PC-9 (cell line): Measurements from ENCODE around the gene RNF182. TPM values are rescaled to one million over a fixed set of nuclear protein-coding genes. Genes with fewer than 3 reads are reported as not detected.

Experiments
- BruUV-seq: library from RNA; stranded (reverse); fragments of 400-500 nt; replicated peaks from 2 replicates; lab custom pipeline; 2021; lab: Mats Ljungman, UMichigan
- CTCF ChIA-PET: fragments of 300-600 bp; sonication (Branson Sonifier 250); formaldehyde crosslinking; loops from one replicate; lab custom pipeline; 2022; ENCODE audit warnings: antibody characterized with exemption; lab: Charles Lee
- POLR2A ChIA-PET: fragments of 300-600 bp; sonication (Branson Sonifier 250); formaldehyde crosslinking; loops from one replicate; lab custom pipeline; 2022; ENCODE audit warnings: antibody characterized with exemption; ENCODE audit not compliant: unreplicated experiment; lab: Charles Lee
- DNase-seq, 2 experiments: peaks; one replicate each; pipeline versions ENCODE4 v3.0.0 to v3.0.0-alpha.2; 2015 to 2022; ENCODE audit warnings: mixed read lengths in 1 of 2
- H2AFZ ChIP-seq: fragments of 200-600 bp; sonication (generic); 2 replicates; pipeline ENCODE4 v1.8.1; 2017; ENCODE audit warnings: antibody characterized with exemption
- H3F3A ChIP-seq: fragments of 200-600 bp; sonication (generic); 2 replicates; pipeline ENCODE4 v1.8.1; 2017; ENCODE audit warnings: antibody characterized with exemption, mild to moderate bottlenecking, low read depth; ENCODE audit not compliant: insufficient read depth
- H3K27ac ChIP-seq: fragments of 200-600 bp; sonication (generic); 2 replicates; pipeline ENCODE4 v1.6.1; 2016; ENCODE audit warnings: mixed run types
- H3K27me3 ChIP-seq: fragments of 200-600 bp; sonication (generic); 2 replicates; pipeline ENCODE4 v1.6.1; 2016; ENCODE audit warnings: low read depth, mixed run types; ENCODE audit not compliant: insufficient read depth
- H3K36me3 ChIP-seq: fragments of 200-600 bp; sonication (generic); 2 replicates; pipeline ENCODE4 v1.6.1; 2016; ENCODE audit warnings: low read depth, mixed run types
- H3K4me1 ChIP-seq: fragments of 200-600 bp; sonication (generic); replicated peaks from 2 replicates; pipeline ENCODE4 v1.6.1; 2016; ENCODE audit warnings: mixed run types; ENCODE audit not compliant: insufficient read depth
- H3K4me2 ChIP-seq: fragments of 200-600 bp; sonication (generic); 2 replicates; pipeline ENCODE4 v1.6.1; 2017; ENCODE audit warnings: mixed run types
- H3K4me3 ChIP-seq: fragments of 200-600 bp; sonication (generic); 2 replicates; pipeline ENCODE4 v1.6.1; 2016; ENCODE audit warnings: mixed run types
- H3K79me2 ChIP-seq: fragments of 200-600 bp; sonication (generic); 2 replicates; pipeline ENCODE4 v1.6.1; 2017; ENCODE audit warnings: low read depth, mixed run types
- H3K9me2 ChIP-seq: fragments of 200-600 bp; sonication (generic); 2 replicates; pipeline ENCODE4 v1.8.1; 2017; ENCODE audit warnings: mild to moderate bottlenecking; ENCODE audit not compliant: insufficient read depth
- H3K9me3 ChIP-seq: fragments of 200-600 bp; sonication (generic); 2 replicates; pipeline ENCODE4 v1.8.1; 2016; ENCODE audit warnings: low read depth; ENCODE audit not compliant: insufficient read depth
- H4K20me1 ChIP-seq: fragments of 200-600 bp; sonication (generic); 2 replicates; pipeline ENCODE4 v1.8.1; 2017; ENCODE audit not compliant: insufficient read depth
- CTCF ChIP-seq: fragments of 200-600 bp; sonication (generic); conservative IDR thresholded peaks from 2 replicates; pipeline ENCODE4 v1.6.1; 2017; ENCODE audit warnings: mixed run types, antibody characterized with exemption, mild to moderate bottlenecking, moderate library complexity
- EZH2 ChIP-seq: fragments of 200-600 bp; sonication (generic); IDR thresholded peaks from 2 replicates; pipeline ENCODE4 v1.8.0; 2017; ENCODE audit warnings: antibody characterized with exemption, low read depth
- intact Hi-C: fragments of 100-400 bp; cut with micrococcal nuclease; formaldehyde crosslinking; loops from one replicate; pipeline ENCODE4 v1.10.0; 2022; ENCODE audit not compliant: unreplicated experiment
- total RNA-seq: library from RNA; stranded (reverse); gene quantifications from 2 replicates; pipeline ENCODE4 v1.2.3, GENCODE V29; 2021

RNF182 gene
- total RNA-seq, 1 experiment from 2014 or later: 0.13 TPM

- peaks cover 9% of the 10 kb centered on the region; the same call in 1 of the 2 replicates for H3F3A ChIP-seq
- CTCF ChIA-PET: interaction anchor here (0.7 kb wide), 1 partner anchor 1353 kb away, joined by 3 read pairs; no protein-coding TSS in a partner anchor
- TF ChIP-seq EZH2 (no peak), CTCF (no peak)
- no peak overlapping the region for H3K27ac ChIP-seq
- no peak overlapping the region for H3K4me3 ChIP-seq
- no peak overlapping the region for H2AFZ ChIP-seq
- POLR2A ChIA-PET: interaction anchor here (0.6 kb wide), 1 partner anchor 71 kb away, joined by 5 read pairs; no protein-coding TSS in a partner anchor
- no peaks in the 10 kb centered on the region for H3K9me3 ChIP-seq
- intact Hi-C loops: no loop called here
- no peaks in the 10 kb centered on the region for H3K27me3 ChIP-seq
- BruUV-seq: no TSS peak
- H3K9me2 ChIP-seq: no peaks in the 10 kb centered on the region
- DNase-seq: no peak
- H4K20me1 ChIP-seq: no peaks in the 10 kb centered on the region
- H3K36me3 ChIP-seq: no peaks in the 10 kb centered on the region
- no peak overlapping the region for H3K4me2 ChIP-seq
- peaks cover 18% of the 10 kb centered on the region for H3K4me1 ChIP-seq
- H3K79me2 ChIP-seq: no peaks in the 10 kb centered on the region
Observed at GRCh38 chr6:13885601-13886000, 39.2 kb upstream of the RNF182 start.

- CTCF ChIA-PET: no interaction called here
- H3K4me3 ChIP-seq: no peak overlapping the region
- DNase-seq: no peak
Observed at GRCh38 chr6:13886949-13887348, 37.8 kb upstream of the RNF182 start.

GRCh38 chr6:13892017-13892645 lies 32.6 kb upstream of the RNF182 start:
- no peak for DNase-seq
- no peaks in the 10 kb centered on the region for H3K4me1 ChIP-seq
- POLR2A ChIA-PET: no interaction called here
- H3K27ac ChIP-seq: no peak overlapping the region
- H4K20me1 ChIP-seq: no peaks in the 10 kb centered on the region
- H3K27me3 ChIP-seq: no peaks in the 10 kb centered on the region
- no peaks in the 10 kb centered on the region for H3K79me2 ChIP-seq
- H3K9me2 ChIP-seq: no peaks in the 10 kb centered on the region
- no peak overlapping the region for H2AFZ ChIP-seq
- no peaks in the 10 kb centered on the region for H3F3A ChIP-seq
- H3K4me2 ChIP-seq: no peak overlapping the region
- TF ChIP-seq CTCF (no peak), EZH2 (no peak)
- no peaks in the 10 kb centered on the region for H3K9me3 ChIP-seq
- H3K4me3 ChIP-seq: no peak overlapping the region
- intact Hi-C loops: no loop called here
- CTCF ChIA-PET: no interaction called here
- BruUV-seq: no TSS peak
- H3K36me3 ChIP-seq: no peaks in the 10 kb centered on the region

More at GRCh38 chr6:13886949-13887348, 37.8 kb upstream of the RNF182 start:
- H3K27me3 ChIP-seq: no peaks in the 10 kb centered on the region
- H3K36me3 ChIP-seq: no peaks in the 10 kb centered on the region
- H2AFZ ChIP-seq: no peak overlapping the region
- intact Hi-C loops: no loop called here
- no peaks in the 10 kb centered on the region for H4K20me1 ChIP-seq
- POLR2A ChIA-PET: interaction anchor here (0.9 kb wide), 1 partner anchor 26 kb away, joined by 3 read pairs; no protein-coding TSS in a partner anchor
- no peaks in the 10 kb centered on the region for H3K9me2 ChIP-seq
- no peak for TF ChIP-seq CTCF
- no peak for TF ChIP-seq EZH2
- no peak overlapping the region for H3K27ac ChIP-seq
- peaks cover 6% of the 10 kb centered on the region for H3K4me1 ChIP-seq
- H3K4me2 ChIP-seq: no peak overlapping the region
- BruUV-seq: no TSS peak
- H3F3A ChIP-seq: no peaks in the 10 kb centered on the region
- H3K9me3 ChIP-seq: no peaks in the 10 kb centered on the region
- H3K79me2 ChIP-seq: no peaks in the 10 kb centered on the region
